HepG2 (cell line): ENCODE measurements around the gene SFI1. TPM values are rescaled to one million over a fixed set of nuclear protein-coding genes. Genes with fewer than 3 reads are reported as not detected.

ENCODE experiments used
- BRF2 ChIP-seq: sonication (generic); formaldehyde crosslinking; IDR thresholded peaks from 2 replicates; pipeline ENCODE4 v1.8.1; 2022; ENCODE audit warnings: mild to moderate bottlenecking, missing genetic modification reagents
- CREB1 ChIP-seq, 2 experiments: fragments of 450-650 bp in 1 of 2; IDR thresholded peaks; 2 replicates each; pipeline ENCODE4 v1.6.1; 2016 to 2017; ENCODE audit warnings: control low read depth in 1 of 2, mild to moderate bottlenecking in 1 of 2, missing compliant biosample characterization in 1 of 2, missing genetic modification characterization in 1 of 2
- GZF1 ChIP-seq: sonication (generic); formaldehyde crosslinking; IDR thresholded peaks from 2 replicates; pipeline ENCODE4 v1.5.1; 2020; ENCODE audit warnings: mild to moderate bottlenecking, missing genetic modification reagents
- HIC2 ChIP-seq: sonication (generic); formaldehyde crosslinking; IDR thresholded peaks from 2 replicates; pipeline ENCODE4 v1.9.0; 2022; ENCODE audit warnings: low read depth, missing genetic modification reagents
- HIVEP1 ChIP-seq: sonication (generic); formaldehyde crosslinking; IDR thresholded peaks from 2 replicates; pipeline ENCODE4 v1.4.0; 2020; ENCODE audit warnings: mild to moderate bottlenecking, missing genetic modification reagents
- NR2C2 ChIP-seq: sonication (generic); formaldehyde crosslinking; IDR thresholded peaks from 2 replicates; pipeline ENCODE4 v1.4.0; 2020; ENCODE audit warnings: missing genetic modification reagents, mild to moderate bottlenecking, moderate library complexity, borderline replicate concordance
- RARA ChIP-seq: IDR thresholded peaks from 2 replicates; pipeline ENCODE4 v1.6.1; 2016; ENCODE audit warnings: missing genetic modification reagents, missing compliant biosample characterization
- RFX5 ChIP-seq: IDR thresholded peaks from 2 replicates; pipeline ENCODE4 v1.6.1; 2011; ENCODE audit warnings: low read depth, low read length, improper control_type of control experiment
- THYN1 ChIP-seq: sonication (generic); formaldehyde crosslinking; IDR thresholded peaks from 2 replicates; pipeline ENCODE4 v1.8.1; 2023; ENCODE audit warnings: low read depth, mild to moderate bottlenecking, moderate library complexity, missing genetic modification reagents, borderline replicate concordance
- ZBTB40 ChIP-seq, 2 experiments: fragments of 450-650 bp in 1 of 2; sonication (generic) in 1 of 2; formaldehyde crosslinking in 1 of 2; IDR thresholded peaks; 2 replicates each; pipeline versions ENCODE4 v1.6.1 to v1.8.0; 2016 to 2022; ENCODE audit warnings: antibody characterized with exemption in 1 of 2, mild to moderate bottlenecking in 1 of 2, missing genetic modification reagents in 1 of 2
- ZNF101 ChIP-seq: sonication (generic); formaldehyde crosslinking; IDR thresholded peaks from 2 replicates; pipeline ENCODE4 v1.4.0; 2020; ENCODE audit warnings: mild to moderate bottlenecking, low read depth, missing genetic modification reagents, borderline replicate concordance
- ZNF224 ChIP-seq: sonication (generic); formaldehyde crosslinking; IDR thresholded peaks from 2 replicates; pipeline ENCODE4 v1.5.0; 2020; ENCODE audit warnings: mild to moderate bottlenecking, missing genetic modification reagents
- ZNF44 ChIP-seq: sonication (generic); formaldehyde crosslinking; IDR thresholded peaks from 2 replicates; pipeline ENCODE4 v1.5.1; 2020; ENCODE audit warnings: mild to moderate bottlenecking, missing genetic modification reagents
- polyA plus RNA-seq, 8 experiments: library from polyadenylated mRNA; depleted of rRNA in 3 of 8; stranded (reverse) in 7 of 8; unstranded in 1 of 8; fragments of >200 nt; fragmentation: Illumina TruSeq in 4 of 8; extraction: Trizol in 4 of 8; gene quantifications; 2 replicates each; pipeline versions ENCODE4 v1.2.1 to v1.2.3, GENCODE V29; 2011 to 2016; ENCODE audit warnings: low read depth in 4 of 8, missing spikeins in 1 of 8, mixed read lengths in 1 of 8; ENCODE audit not compliant: insufficient read depth in 1 of 8
- total RNA-seq, 5 experiments: library from RNA; depleted of rRNA; stranded (reverse); fragments of >200 nt; fragmentation: Illumina TruSeq; extraction: Trizol; gene quantifications; 2 replicates each; pipeline ENCODE4 v1.2.3, GENCODE V29; 2016; ENCODE audit warnings: low read depth in 1 of 5

SFI1 gene
- total and polyA plus RNA-seq, 2 of the 13 experiments (the other 11 are each of a cell fraction or from before 2014, with no cell fraction given), result 20.5 to 40.1 TPM

GRCh38 chr22:31616315-31616980, 120.1 kb downstream of the SFI1 start (continued):
- TF ChIP-seq HIC2 (0 out of 2 replicates have a peak, but pooled peaks have one; percentile 53), NR2C2 (CRISPR knock-in tag) (peak; percentile 17; the same call in 1 of the 2 replicates), CREB1 (IDR thresholded peaks at IDR 0.05) (no peak), CREB1 (CRISPR knock-in tag; IDR thresholded peaks at IDR 0.05) (no peak), THYN1 (CRISPR knock-in tag) (no peak), RARA (CRISPR knock-in tag) (0 out of 2 replicates have a peak, but pooled peaks have one; percentile 18), HIVEP1 (CRISPR knock-in tag) (peak; percentile 45; the same call in 1 of the 2 replicates), BRF2 (CRISPR knock-in tag) (no peak), ZNF44 (CRISPR knock-in tag) (no peak), ZNF101 (CRISPR knock-in tag) (no peak), ZNF224 (no peak), RFX5 (no peak), GZF1 (CRISPR knock-in tag) (no peak), ZBTB40 (IDR thresholded peaks at IDR 0.05) (no peak), ZBTB40 (CRISPR knock-in tag; IDR thresholded peaks at IDR 0.05) (no peak)
